Mesothelial cell of epicardium (in vitro differentiated cells): ENCODE data around the gene TAS2R31. TPM values are rescaled to one million over a fixed set of nuclear protein-coding genes. Genes with fewer than 3 reads are reported as not detected.
"Not testable (repeated sequence)": the region's sequence is repeated elsewhere in the genome, so short reads cannot be mapped to it uniquely, and the experiment has no call there.

ENCODE experiments used
- DNase-seq, 2 experiments: peaks; one replicate each; pipeline ENCODE4 v3.0.0; 2021; ENCODE audit warnings: low spot score in 2 of 2; ENCODE audit not compliant: unreplicated experiment in 2 of 2
- H3K27ac Mint-ChIP-seq: 2 replicates; pipeline ENCODE4 v1.8.0; 2021; ENCODE audit warnings: mixed read lengths
- H3K27me3 Mint-ChIP-seq: 2 replicates; pipeline ENCODE4 v1.8.0; 2021; ENCODE audit warnings: low read depth, mixed read lengths
- H3K36me3 Mint-ChIP-seq: 2 replicates; pipeline ENCODE4 v1.8.0; 2021; ENCODE audit warnings: mixed read lengths
- H3K4me1 Mint-ChIP-seq: 2 replicates; pipeline ENCODE4 v1.8.0; 2021; ENCODE audit warnings: mixed read lengths
- H3K4me3 Mint-ChIP-seq: 2 replicates; pipeline ENCODE4 v1.8.0; 2021; ENCODE audit warnings: mild to moderate bottlenecking, moderate library complexity, mixed read lengths
- H3K9me3 Mint-ChIP-seq: 2 replicates; pipeline ENCODE4 v1.8.0; 2021; ENCODE audit warnings: mixed read lengths
- CTCF ChIP-seq: fragments of 200-600 bp; sonication (generic); IDR thresholded peaks from one replicate; pipeline ENCODE4 v1.5.0; 2021; ENCODE audit warnings: antibody characterized with exemption; ENCODE audit not compliant: unreplicated experiment
- total RNA-seq: library from RNA; stranded (reverse); gene quantifications from 3 replicates; pipeline ENCODE4 v1.2.1, GENCODE V29; 2021

The TAS2R31 gene
- total RNA-seq, 1 donor from 2014 or later = 9.3 TPM

- no peak overlapping the region for H3K4me3 Mint-ChIP-seq
- H3K36me3 Mint-ChIP-seq = peaks cover 20% of the 10 kb centered on the region
- no peak for TF ChIP-seq CTCF
- H3K27ac Mint-ChIP-seq = no peak overlapping the region
- H3K9me3 Mint-ChIP-seq = peaks cover 10% of the 10 kb centered on the region
- H3K27me3 Mint-ChIP-seq = no peaks in the 10 kb centered on the region
- no peak for DNase-seq
- H3K4me1 Mint-ChIP-seq = peaks cover 3% of the 10 kb centered on the region
Measured at GRCh38 chr12:11069854-11070365, 38.7 kb upstream of the TAS2R31 start.

- H3K4me1 Mint-ChIP-seq = peaks cover 3% of the 10 kb centered on the region
- H3K36me3 Mint-ChIP-seq = peaks cover 27% of the 10 kb centered on the region
- DNase-seq = no peak
- TF ChIP-seq CTCF = no peak
- H3K27me3 Mint-ChIP-seq = no peaks in the 10 kb centered on the region
- peaks cover 10% of the 10 kb centered on the region for H3K9me3 Mint-ChIP-seq
- H3K4me3 Mint-ChIP-seq = no peak overlapping the region
- no peak overlapping the region for H3K27ac Mint-ChIP-seq
Measured at GRCh38 chr12:11067514-11067913, 36.3 kb upstream of the TAS2R31 start.

- not testable (repeated sequence) for H3K27ac Mint-ChIP-seq, H3K9me3 Mint-ChIP-seq, H3K4me3 Mint-ChIP-seq, H3K4me1 Mint-ChIP-seq, DNase-seq, H3K27me3 Mint-ChIP-seq
- peaks cover 15% of the 10 kb centered on the region for H3K36me3 Mint-ChIP-seq
Measured at GRCh38 chr12:11062194-11062593, 31.0 kb upstream of the TAS2R31 start, which contains the start of gene TAS2R46. Gene TAS2R46, minus strand, starts transcription at chr12:11062294. Its CDS starts 0 bp downstream, at chr12:11062294.

- no peak for DNase-seq
- no peak overlapping the region for H3K4me3 Mint-ChIP-seq
- no peak overlapping the region for H3K27ac Mint-ChIP-seq
- H3K9me3 Mint-ChIP-seq = no peaks in the 10 kb centered on the region
- TF ChIP-seq CTCF = no peak
- H3K27me3 Mint-ChIP-seq = no peaks in the 10 kb centered on the region
- H3K4me1 Mint-ChIP-seq = no peaks in the 10 kb centered on the region
- H3K36me3 Mint-ChIP-seq = peaks cover 11% of the 10 kb centered on the region
Measured at GRCh38 chr12:11059784-11060183, 28.6 kb upstream of the TAS2R31 start.

- H3K4me3 Mint-ChIP-seq = no peak overlapping the region
- no peak for TF ChIP-seq CTCF
- H3K27me3 Mint-ChIP-seq = no peaks in the 10 kb centered on the region
- DNase-seq = no peak
- H3K36me3 Mint-ChIP-seq = peaks cover 5% of the 10 kb centered on the region
- H3K27ac Mint-ChIP-seq = no peak overlapping the region
- no peaks in the 10 kb centered on the region for H3K9me3 Mint-ChIP-seq
- no peaks in the 10 kb centered on the region for H3K4me1 Mint-ChIP-seq
Measured at GRCh38 chr12:11059041-11059440, 27.8 kb upstream of the TAS2R31 start.

GRCh38 chr12:11055306-11055705 lies 24.1 kb upstream of the TAS2R31 start:
- Mint-ChIP-seq H3K9me3 (peaks cover 25% of the 10 kb centered on the region), H3K4me1 (no peaks in the 10 kb centered on the region), H3K27ac (no peak overlapping the region), H3K27me3 (no peaks in the 10 kb centered on the region), H3K36me3 (peaks cover 25% of the 10 kb centered on the region), H3K4me3 (no peak overlapping the region)
- DNase-seq = no peak
- no peak for TF ChIP-seq CTCF

GRCh38 chr12:11049806-11050531 lies 18.8 kb upstream of the TAS2R31 start:
- peaks cover 37% of the 10 kb centered on the region for H3K9me3 Mint-ChIP-seq
- peaks cover 44% of the 10 kb centered on the region for H3K36me3 Mint-ChIP-seq
- H3K4me3 Mint-ChIP-seq, H3K4me1 Mint-ChIP-seq, DNase-seq, H3K27me3 Mint-ChIP-seq, H3K27ac Mint-ChIP-seq: not testable (repeated sequence)

GRCh38 chr12:11041366-11041765 lies 10.2 kb upstream of the TAS2R31 start:
- H3K4me3 Mint-ChIP-seq, H3K4me1 Mint-ChIP-seq, H3K27me3 Mint-ChIP-seq, DNase-seq, H3K27ac Mint-ChIP-seq: not testable (repeated sequence)
- H3K36me3 Mint-ChIP-seq = peaks cover 53% of the 10 kb centered on the region
- peaks cover 31% of the 10 kb centered on the region for H3K9me3 Mint-ChIP-seq
